Medulla oblongata (tissue), 1 donor: ENCODE results near the gene CLDN18.

ENCODE experiments used
- DNase-seq: peaks from one replicate; pipeline ENCODE4 v3.0.0-alpha.2; 2015; ENCODE audit errors: extremely low spot score

Gene CLDN18

DNA sequence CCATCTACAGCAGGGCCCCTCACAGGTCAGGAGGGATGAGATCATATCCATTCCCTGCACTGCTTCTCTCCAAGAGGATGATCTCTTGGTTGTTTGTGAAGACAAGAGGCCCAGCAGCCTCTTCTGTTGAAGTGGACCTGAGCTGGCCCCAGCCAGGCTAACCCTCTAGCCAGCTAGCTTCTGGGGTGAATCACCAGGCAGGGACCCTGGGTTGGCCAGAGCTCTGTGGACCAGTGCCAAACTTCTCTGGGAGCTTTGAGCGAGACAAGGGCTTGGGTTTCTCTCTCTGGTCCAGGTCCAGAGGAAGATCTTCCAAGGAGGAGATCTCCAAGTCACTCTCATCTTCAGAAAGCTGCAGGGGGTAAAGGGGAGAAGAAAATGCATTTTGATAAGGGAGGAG is 52.7 kb downstream of the CLDN18 start:
- DNase-seq: no peak

DNA sequence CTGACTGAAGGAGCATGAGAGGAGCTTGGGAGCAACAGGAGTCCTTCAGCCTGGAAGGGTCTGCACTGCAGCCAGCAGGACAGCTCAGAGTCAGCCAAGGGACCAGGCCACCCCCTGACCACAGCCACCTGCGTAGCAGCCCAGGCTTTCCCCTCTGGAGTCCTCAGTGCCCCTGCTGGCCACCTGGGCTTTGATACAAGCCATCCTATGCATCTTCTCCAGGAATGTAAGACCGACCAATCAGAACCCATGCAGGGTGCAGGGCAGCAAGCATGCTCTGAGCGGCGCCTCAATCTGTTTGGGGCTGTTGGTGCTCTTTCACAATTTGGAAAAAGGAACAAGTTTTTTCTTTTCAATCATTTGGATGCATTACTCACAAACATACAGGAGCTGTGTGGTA is 53.5 kb downstream of the CLDN18 start:
- DNase-seq: no peak

GRCh38 chr3:138065949-138066348 is 56.0 kb downstream of the CLDN18 start:
- DNase-seq: no peak

GRCh38 chr3:138066383-138066782 is 56.4 kb downstream of the CLDN18 start:
- no peak for DNase-seq

DNA sequence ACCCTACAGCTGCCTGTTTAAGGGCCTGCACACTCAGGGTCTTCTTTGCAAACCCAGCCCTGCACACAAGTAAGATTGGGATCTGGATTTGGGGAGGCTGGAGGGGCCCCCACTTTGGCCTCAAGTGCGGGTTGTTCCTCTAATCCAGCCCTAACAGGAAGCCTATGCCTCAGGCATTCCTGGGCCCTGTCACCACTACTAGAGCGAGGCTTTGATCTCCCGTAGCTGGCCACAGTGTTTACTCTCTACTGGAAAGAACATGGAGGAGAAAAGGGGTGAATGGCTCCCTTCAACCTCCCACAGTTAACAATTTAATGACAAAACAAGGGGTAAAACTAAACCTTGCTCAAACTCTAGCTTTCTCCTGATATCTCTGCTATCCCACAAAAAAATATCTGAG is 57.0 kb downstream of the CLDN18 start:
- DNase-seq: no peak

DNA sequence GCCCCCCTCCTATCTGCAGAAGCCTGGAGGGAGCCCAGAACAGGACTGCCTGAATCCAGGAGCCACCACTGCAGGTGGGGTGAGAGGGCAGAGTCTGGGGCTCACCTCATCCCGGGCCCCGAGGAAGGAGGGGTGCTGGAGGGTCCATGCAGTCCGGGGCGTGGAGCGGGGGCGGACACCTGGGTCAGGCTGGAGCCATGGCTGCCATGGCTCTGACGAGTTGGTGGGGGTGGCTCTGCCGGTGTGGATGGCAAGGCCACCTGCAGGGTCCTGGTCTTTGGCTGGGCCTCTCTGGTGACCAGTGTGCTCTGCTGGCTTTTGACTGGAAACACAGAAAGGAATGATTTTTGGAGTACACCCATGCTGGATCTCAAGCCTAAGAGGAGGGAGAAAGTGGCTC is 58.1 kb downstream of the CLDN18 start:
- DNase-seq: no peak

- peak; percentile 89 for DNase-seq
Observed at GRCh38 chr3:138068579-138069174, 58.7 kb downstream of the CLDN18 start.

DNA sequence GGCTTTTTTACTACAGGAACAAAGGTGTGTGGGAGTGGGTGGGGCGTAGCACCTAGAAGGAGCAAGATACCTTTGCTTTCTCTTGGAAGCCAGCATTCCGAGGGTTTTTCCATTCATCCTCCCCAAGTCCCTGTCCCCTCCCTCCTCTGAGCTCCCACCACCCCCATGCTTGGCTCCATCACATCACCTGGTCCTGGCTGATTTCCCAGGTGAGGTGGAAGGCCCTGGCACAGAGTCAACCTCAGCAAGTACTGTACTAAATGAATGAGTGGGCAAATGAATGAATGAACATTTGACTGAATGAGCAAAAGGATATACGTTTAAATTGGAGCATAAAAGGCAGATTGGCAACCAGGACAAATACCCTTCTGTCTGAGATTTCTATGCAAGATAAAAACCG is 60.0 kb downstream of the CLDN18 start:
- DNase-seq: no peak

DNA sequence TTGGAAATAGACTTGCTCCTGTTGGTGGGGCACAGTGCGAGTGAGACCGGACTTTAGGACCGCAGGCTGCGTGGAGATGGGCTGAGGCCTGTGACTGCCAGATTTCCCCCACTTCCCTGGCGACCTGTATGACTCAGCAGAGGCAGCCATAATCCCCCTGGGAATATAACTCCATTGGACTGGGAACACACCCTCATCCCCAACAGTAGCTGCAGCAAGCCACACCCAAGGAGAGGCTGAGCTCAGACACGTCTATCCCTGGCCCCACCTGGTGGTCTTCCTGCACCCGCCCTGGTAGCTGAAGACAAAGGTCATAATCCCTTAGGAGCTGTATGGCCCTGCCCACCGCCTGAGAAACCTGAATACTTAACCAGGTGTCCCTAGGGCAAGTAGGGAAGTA is 62.8 kb downstream of the CLDN18 start:
- no peak for DNase-seq

DNA sequence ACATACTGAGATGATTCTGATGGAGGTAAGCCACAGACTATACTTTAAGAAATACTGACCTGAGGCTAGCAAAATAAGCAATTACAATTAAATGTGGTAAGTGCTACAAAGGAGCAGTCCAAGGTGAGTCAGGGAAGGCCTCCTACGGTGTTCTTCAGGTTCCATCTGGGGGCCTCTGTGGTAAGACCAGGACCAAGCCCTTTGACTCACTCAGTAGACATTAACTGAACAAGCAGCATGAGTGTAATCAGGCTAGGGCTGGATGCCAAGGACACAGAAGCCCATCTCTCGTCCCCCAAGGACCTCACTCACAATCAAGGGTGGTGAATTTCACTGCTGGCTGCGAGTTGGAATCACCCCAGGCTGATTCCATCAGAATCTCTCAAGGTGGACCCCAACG is 68.1 kb downstream of the CLDN18 start:
- no peak for DNase-seq

DNA sequence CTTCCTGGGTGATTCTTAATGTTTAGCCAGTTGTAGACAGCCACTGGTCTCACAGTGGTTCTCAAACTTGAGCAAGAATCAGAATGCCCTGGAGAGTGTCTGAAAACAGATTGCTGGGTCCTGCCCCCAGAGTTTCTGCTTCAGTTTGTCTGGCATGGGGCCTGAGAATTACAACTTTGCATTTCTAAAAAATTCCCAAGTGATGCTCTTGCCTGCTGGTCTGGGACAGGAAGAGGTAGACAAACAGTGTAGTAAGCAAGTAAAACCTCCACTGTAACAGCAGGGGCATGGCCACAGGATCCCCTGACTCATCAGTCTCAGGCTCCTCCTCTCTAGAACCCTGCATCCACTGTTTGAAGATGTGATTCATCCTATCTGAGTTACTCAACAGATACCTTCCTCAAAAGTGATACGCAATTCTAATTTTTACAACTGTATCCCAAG is 69.0 kb downstream of the CLDN18 start:
- DNase-seq: no peak

DNA sequence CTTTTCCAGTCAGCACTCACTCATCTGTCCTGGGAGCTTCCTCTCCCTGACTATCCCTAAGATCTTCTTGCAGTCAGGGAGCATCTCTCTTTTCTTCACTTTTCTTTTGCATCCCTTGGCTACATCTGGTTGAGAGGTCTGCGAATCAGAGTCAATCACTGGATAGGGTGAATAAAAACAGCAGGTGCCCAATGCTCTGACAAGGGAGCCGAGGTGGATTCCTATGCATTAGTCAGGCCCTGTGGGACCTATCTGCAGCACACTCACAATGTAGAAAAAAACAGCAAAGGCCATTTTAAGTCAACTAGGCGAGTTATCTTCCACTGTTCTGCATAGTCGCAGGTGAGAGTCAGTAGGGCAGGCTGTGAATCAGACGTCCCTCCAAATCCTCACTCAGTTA is 69.9 kb downstream of the CLDN18 start:
- DNase-seq: no peak

DNA sequence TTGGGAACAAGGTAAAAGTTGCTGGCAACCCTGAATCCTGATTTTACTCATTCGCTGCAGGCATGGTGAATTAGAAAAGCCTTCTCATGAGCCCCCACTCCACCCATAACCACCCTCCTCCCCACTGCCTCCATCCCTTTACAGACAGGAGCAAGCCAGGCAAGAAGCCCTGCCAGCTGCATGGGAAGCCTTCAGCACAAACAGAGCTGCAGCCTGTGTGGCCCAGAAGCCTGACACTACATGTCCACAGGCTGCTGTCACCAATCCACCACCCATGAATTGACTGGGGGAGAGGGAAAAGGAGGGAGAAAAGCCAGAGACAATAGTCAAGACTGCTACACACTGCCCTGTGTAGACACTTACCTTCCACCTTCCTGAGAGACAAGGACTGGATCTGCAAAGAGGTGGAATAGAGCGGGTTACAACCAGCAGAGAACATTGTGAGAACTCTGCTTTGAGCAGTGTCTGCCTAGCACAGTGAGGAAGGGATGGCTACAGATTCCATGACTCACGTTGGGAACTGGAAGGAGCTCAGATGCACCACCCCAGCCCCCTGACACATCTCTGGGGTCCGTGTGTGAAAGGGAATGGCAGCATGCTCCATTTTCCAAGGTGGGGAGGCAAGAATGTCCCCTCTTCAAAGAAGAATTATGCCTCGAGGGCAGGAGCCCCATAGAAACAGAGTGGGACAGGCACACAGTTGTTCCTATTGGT is 71.6 kb downstream of the CLDN18 start:
- DNase-seq: no peak

GRCh38 chr3:138082085-138082991 is 72.4 kb downstream of the CLDN18 start:
- DNase-seq: peak; percentile 8

DNA sequence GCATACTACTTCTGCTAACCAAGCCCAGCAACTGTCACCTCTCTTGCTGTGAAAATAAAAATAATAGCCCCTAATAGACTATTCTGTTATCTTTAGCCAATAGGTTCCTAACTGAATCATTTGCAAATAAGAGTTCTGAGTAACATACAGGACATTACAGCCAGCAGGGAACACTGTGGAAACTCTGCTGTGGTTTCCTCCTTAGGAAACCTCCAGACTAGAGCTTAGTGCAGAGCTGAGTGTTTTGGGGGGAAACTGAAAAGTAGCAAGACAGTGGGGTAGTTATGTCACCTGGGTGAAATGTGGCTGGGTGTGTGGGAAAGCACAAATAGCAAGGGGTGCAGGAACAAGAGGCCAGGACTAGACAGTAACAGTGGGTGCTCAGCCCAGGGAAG is 73.0 kb downstream of the CLDN18 start:
- no peak for DNase-seq
